Fibroblast of peridontal ligament (primary cell): Measurements from ENCODE around the gene BTBD9.
A peak's percentile ranks its signal among the peaks of the same experiment; 100 is the strongest.

ENCODE experiments used
- DNase-seq: peaks from one replicate; pipeline ENCODE4 v3.0.0-alpha.2; 2010; ENCODE audit errors: extremely low read depth

Gene BTBD9

DNA sequence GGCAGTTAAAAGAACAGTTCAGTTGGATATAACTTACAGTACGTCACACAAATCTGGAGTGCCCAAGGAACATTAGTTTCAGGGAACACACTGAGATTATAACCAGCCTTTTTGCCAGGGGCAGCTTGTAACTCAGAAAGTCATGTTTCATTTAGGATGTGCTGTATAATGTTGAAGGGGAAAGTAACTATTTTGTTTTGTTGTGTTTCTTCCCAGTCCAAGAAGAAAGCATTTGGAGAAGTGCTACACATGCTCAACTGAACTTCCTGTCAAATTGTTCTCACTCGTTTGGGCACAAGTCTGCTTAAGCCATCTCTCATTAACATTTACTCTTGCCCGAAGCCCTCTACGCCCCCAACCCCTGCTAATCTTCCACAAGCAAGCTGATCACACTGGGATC is 157.9 kb downstream of the BTBD9 start:
- DNase-seq, result no peak

DNA sequence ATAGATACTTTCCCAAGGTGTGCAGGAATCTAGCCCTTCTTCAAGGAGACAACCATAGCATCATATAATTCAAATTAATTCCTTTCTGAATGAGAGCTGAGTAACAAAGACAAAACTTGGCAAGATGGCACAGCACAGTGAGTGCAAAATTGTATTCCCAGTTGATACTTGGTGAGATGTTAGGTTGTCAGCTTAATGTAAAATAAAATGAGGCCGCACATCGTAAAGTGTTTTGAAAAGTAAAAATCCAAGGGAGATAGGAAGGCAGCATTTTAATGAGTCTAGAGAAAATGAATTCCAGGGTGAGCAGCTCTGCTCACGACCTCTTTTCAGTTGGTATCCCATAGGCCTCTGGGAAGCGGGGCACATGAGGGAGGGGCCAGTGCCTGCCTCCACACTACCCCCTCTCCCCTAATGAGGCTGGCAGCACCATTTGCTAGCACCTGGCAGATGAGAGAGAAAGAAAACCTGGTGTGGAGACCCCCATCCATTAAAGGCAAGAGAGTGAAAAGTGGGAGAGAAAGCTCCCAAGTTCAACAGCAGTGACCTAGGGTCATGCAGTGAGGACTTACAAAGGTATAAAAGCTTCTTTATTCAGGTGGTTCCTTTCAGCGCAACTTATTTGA is 158.4 kb downstream of the BTBD9 start:
- no peak for DNase-seq

DNA sequence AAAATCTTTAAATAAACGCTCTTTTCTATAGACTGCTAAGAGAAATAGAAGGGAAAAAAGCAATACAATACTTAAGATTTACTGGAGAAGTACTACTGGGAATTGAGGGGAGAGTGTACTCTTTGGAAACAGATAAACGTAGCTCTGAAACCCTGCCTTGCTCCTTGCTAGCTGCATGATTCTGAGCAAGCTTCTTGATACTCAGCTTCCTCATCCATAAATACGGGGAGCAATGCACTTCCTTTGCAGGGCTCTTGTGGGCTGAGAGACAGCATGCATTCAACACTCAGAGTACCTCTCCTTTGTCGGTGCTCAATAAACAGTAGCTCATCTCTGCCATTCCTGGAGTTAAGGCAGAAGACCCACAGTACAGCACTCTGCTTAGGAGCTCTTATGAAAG is 159.7 kb downstream of the BTBD9 start:
- no peak for DNase-seq

DNA sequence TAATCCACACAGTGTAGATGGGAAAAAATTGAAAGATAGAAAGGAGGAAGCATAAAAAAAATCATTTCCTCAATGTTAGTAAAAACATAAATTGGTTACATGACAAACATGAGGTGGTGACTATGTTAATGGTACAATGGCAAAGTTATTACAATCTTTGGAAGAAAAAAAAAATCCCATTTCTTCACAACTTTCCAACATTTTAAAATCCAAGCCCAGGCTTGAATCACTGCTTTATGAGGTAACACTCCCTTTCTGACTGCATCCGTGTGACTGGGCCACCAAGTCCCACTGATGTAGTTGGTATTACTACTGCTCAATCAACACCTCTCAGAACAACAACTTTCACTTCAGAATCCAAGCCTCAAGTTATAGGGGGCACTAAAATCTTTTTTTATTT is 160.4 kb downstream of the BTBD9 start:
- no peak for DNase-seq

DNA sequence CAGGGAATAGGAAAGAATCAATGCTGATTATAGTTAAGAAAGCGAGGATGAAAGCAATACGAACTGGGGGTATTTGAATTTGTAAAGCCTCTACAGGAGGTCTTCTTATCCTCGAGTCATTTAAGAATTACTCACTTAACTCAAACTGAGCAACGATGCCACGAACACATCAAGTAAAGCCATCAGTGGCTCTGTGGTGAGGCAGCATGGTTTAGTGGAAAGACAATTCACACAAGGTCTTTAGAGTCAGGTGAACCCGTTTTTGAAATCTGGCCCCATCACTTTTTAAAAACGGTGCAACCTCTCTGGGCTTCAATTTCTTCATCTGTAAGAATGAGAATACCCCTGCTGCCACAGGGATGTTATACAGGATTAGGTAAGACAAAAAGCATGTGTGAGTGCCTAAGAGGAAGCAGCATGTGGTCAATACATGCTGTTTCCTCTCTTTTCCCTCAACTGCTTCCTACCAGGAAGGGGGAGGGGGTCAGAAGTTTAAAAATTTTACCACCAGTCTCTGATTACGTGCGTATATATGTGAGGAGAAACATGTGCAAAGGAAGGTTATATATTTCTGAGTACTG is 162.0 kb downstream of the BTBD9 start:
- DNase-seq, result no peak

DNA sequence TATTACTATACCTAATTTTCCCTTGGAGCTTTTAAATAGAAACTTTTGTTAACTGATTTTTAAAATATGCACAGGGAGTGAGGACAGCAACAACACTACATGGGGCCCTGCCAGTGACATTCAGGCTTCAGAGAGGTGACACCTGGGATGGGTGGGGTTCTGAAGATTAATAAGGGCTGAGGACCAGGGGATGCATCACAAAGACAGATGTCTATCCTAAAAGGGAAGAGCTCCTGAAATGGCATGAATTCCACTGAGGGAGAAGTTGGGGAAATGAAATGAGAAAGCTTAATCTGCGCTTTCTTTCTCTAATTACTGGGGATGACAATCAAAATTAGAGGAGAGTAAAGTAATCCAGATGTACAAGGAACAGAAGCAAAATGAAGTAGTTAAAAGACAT is 162.8 kb downstream of the BTBD9 start:
- no peak for DNase-seq

DNA sequence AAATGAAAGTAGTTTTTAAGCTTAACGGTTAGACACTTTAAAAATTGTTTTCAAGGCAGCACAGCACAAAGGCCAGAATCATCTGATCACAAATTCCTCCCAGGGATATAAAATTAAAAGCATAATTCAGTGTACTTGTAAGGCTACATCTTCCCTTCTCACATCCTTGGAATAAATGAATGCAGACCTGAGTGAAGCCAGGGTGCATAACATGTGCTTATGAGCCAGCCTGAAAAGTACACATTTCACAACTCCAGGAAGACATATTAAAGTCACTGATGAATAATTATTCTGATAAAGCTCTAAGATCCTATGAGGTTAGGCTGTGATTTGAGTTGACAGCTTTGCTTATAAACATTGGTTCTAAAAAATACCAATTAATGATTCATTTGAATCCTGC is 163.6 kb downstream of the BTBD9 start:
- no peak for DNase-seq

DNA sequence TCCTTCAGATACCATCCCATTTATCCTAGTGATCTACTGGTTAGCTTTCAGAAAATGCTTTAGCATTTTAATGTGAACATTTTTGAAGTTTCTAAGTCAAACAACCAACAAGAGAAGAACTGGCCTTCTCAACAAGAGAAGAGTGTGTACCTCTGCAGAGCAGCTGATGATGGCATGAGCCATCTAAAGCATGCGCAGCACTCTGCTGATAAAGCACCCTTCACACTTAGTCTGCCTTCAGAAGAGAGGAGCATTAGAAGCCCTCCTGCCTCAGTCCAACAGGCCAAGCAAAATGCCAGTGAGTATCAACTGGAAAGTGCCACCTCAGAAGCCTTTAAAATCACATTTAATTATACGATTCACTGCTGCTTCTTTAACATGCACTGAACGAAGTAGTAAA is 169.2 kb downstream of the BTBD9 start:
- DNase-seq, result no peak

DNA sequence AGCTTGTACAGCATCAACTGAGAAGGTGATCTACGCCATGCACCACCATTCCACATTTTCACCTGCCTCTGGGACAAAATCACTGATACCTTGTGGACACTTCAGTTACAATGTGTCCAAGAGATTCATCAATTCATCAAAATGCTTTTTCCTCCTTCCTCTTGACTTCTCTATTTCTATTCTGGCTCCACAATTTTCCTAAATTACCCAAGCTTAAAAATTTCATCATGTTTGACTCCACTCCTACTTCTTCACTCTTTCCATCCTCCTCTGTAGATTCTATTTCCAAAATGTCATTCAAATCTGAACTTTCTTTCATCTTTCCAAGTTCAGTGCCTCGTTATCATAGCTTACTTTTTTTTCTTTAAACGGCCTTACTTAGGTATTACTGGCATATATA is 172.2 kb downstream of the BTBD9 start:
- DNase-seq, result no peak

DNA sequence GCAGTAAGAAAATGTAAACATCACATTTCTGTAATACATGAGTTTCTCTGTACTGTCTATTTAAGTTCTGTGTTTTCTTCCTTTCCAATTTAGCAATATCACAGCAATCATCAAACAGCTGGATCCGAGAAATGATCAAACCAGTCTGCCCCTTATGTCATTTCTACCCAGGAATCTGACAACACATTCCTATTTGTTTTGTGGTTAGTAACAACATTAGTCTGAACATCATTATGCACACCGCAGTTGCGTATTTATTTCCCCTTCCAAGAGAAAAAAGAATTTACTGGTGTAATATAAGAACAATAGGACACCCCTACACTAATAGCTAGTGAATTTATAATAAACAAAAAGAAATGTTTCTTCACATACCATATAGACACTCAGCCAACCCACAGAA is 179.5 kb downstream of the BTBD9 start:
- DNase-seq, result peak; percentile 76

DNA sequence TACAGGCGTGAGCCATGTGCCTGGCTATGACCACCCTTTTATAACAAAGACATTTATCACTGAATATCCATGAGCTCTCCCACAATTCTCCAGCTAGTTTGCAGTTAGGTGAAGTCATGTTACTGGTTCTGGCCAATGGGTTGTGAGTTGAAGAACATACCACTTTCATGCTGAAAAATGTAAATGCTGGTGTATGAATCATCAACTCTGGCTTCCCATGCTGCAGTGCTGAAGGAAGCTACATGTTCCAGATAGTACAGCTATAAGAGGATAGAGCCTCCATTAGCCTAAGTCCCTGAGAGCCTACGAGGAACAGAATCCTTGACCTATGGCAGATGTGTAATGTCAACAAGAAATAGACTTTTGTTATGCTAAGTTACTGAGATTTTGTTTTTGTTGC is 180.4 kb downstream of the BTBD9 start:
- DNase-seq, result peak; percentile 36

DNA sequence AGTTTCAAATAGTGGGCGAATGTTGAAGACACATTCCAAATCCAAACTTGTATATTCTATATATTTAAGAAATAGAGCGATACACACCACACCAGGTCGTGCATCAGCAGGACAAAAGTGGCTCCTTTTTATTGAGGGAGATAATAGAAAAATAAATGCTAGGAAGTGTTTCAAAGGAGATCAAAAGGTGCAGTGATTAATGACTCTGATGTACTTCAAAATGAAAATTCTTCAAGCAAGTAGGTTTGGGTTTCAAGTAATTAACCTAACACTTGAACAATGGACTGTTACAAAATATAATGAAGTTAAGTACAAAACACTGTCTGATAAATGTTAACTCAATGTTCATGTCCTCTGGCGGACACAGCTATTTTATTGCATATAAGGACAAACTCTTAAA is 185.9 kb downstream of the BTBD9 start:
- no peak for DNase-seq

DNA sequence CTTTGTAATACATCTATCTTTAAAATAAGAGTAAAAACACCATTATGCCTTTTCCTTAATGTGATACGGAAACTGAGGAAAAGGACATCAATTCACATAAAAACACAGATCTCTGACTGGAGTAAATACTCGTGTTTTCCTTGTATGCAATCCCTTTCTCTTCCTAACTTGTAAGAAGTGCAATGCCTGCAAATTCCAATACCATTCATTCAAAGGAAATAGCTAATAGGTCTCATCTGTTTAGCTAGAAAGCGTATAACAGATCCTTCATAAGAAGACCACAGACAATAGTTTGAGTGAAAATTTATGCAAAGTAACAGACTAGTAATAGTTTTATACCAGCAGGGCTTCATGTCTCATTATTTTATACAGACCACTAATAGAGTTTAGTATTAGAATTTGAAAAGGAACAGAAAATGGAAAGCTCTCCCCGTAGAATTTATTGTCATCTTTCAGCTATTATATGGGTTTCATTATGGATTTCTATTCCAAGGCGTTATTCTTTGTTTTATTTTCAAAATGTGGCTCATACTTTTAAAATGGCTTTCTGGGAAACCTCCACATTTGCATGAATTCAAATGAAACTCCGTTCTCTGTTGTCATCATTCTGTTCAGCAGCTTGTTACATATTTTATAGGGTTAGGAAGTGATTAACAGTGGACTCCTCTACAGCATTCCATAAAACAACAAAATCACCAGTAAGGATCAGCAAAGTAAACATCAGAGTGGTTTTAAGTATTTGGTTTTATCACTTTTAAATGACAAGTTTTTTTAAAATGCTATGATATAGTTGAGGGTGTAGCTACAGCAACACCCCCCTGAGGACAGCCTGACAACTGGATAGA is 186.7 kb downstream of the BTBD9 start:
- no peak for DNase-seq

DNA sequence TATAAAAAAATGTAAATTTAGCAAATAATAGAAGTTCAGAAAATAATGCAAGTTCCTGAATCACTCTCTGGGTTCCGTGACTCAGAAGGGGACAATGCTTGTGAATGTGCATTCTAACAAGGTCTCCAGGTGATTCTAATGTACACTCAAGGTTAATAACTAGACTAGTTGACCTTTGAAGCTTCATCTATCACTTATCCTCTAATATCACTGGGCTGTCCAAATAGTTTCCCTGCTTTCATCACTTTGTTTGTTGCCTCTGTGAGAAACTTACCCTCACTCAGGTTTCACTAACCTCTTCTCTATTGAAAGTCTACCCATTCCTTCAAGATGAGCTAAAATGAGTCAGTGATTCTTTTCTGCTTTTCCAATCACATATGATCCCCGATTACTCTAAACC is 189.0 kb downstream of the BTBD9 start:
- no peak for DNase-seq

DNA sequence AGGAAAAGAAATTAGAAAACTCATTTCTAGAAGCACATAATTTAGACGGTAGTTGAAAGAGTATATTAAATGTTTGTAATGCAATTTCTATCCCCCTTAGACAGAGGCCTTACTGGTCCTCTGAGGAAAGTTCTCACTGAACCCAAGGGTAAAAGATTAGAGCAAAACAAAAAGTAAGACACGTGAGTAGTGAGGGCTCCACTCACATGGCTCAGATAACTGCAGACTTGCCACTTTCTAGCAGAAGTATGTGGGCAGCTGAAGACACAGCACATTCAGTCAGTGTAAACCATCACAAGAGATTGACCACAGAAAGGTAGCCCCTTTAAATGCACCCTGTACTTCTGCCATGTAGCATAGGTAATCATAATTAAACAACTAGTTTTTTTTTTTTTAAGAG is 193.8 kb downstream of the BTBD9 start:
- no peak for DNase-seq

DNA sequence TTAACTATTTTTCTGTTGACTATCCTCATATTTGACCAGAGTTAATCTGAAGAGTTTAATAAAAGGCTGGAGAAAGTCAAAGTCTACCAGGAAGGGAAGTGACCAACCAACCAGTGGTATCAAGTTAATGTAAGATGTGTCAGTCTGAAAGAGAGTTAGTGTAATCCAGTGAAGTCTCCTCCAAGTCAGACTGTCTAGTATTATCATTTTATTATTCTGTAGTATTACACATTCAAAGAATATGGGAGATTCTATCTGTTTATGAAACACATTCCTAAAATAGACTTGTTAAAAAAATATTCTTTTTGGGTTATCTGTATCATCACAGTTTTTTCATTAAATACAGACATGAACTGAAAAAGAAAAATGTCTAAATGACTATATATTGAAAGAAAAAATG is 194.4 kb downstream of the BTBD9 start:
- no peak for DNase-seq

DNA sequence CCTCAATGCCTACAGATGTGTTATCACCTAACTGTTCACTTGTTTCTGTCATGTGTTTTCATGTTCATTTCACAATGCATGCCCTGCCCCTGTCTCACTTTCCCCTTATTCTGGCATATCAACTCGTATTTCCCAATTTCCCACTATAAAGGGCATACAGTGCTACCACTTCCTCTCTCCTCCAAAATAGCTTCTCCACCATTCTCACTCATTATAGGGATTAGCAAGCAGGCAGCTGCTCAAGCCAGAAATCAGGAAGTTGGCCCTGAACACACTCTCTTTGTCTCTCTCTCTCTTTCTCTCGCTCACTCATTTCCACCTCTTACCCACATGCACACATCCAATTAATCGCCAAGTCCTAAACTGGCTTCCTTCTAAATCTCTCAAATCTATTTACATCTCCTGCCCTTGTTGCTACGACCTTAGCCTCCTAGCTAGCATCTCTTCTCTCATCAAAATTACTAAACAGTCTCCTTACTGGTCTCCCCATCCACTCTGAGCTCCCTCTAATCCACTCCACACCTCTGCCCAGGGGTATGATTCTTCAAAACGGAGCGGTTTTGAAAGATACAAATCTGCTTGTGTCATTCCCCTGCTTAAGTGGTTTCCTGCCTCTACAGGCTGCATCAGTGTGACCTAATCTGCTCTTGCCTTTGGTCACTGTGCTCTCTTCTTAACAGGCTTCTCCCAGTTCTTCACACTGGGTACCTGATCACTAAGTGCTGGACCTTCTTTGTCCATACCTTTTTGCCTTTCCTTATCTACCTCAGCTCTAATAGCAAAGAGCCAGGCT is 196.2 kb downstream of the BTBD9 start:
- DNase-seq, result no peak

DNA sequence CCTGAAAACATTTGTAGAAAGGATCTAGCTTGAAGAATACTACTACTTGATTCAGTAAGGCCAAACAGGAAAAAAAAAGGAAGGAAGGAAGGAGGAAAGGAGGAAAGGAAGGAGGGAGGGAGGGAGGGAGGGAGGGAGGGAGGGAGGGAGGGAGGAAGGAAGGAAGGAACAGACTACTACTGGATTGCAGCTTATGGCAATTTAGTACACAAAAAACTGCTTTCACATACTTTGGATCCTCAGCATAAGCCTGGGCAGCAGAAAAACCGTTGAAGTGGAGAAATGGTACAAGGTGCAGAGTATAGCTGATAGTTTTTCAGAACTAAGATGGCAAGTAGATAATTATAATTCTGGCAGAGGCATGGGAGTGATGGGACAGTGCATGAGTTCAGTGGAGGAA is 201.6 kb downstream of the BTBD9 start:
- DNase-seq, result no peak

DNA sequence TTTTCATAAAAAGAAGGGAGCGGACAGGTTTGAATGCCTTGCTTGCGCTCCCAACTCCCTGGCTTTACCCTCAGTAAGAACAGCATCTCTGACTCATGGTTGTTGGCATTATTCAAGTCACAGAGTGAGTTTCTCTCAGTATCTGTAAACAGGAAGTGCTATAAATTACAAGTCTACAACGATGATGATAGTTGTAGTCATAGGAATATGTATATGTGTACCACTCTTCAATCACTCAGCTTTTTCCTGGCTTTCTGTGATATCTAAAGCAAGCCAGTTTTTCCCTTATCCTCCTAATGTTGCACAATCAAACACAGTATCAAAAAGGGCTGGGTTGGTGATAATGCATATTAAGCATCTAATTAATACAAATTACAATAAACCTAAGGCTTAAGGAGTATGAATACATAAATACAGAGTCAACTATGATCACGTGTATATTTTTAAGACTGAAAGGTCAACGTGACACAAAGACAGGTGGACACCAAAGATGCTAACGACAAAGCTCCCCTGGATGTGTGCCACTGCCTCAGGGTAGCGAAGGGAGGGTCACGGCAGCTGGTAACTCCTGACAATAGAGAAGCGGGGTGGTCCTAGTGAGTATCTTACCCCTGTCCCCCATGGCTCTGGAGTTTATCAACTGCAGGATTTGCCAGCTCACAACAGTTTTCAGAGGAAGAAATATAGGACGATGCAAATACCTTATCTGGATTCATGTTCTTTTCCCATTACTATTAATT is 202.8 kb downstream of the BTBD9 start:
- peak; percentile 57 for DNase-seq

DNA sequence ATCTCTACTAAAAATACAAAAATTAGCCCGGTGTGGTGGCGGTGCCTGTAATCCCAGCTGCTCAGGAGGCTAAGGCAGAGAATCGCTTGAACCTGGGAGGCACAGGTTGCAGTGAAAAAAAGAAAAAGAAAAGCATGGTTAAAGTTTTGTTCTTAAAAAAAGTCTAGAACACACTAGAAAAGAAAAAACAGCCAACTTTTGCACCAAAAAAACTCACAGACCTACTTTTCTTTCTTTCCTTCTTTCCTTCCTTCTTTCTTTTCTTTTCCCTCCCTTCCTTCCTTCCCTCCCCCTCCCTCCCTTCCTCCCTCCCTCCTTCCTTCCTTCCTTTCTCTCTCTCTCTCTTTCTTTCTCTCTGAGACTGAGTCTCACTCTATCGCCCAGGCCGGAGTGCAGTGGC is 204.4 kb downstream of the BTBD9 start:
- no peak for DNase-seq

DNA sequence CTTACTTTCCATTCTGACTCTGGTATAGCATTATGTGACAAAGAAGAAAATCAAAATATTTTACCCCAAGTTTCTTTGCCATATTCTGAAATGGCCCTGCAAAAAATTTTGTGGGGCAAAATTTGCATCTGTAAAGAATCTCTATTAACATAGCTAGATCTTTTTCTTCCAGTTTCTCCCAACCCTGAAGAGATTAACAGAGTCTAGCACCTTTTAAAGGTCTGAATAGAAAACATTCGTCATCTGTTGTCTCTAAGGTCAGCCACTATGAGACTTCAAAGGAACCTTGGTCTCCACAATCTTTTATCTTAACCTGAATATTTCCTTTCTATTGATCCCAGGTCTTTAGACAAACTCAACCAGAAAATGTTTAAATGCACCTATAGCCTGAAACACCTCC is 205.7 kb downstream of the BTBD9 start:
- no peak for DNase-seq

DNA sequence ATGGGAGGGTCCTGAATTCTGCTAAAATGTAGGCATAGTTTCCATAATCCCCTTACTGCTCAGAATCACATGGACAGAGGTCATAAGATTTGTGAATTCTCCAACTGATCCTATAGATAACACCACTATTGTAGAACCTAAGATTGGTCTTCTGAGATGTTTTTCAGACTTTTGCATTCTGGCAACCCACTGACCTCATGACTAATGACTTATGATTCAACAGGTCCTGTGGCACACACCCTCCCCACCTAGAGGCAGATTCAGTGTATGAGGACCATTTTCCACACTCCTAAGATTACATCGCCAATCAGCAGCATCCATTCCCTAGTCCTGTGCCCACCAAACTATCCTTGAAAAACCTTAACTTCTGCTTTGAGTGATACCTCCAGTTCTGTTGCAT is 207.2 kb downstream of the BTBD9 start:
- no peak for DNase-seq
